Activated naive CD8-positive, alpha-beta T cell (primary cell): ENCODE results near the gene ADAM15.

Experiments
- H3K27ac Mint-ChIP-seq: one replicate; pipeline ENCODE4 v1.8.0; 2021; ENCODE audit warnings: mixed read lengths
- H3K27me3 Mint-ChIP-seq: one replicate; pipeline ENCODE4 v1.8.0; 2021; ENCODE audit warnings: mixed read lengths
- H3K36me3 Mint-ChIP-seq: one replicate; pipeline ENCODE4 v1.8.0; 2021; ENCODE audit warnings: mixed read lengths
- H3K4me1 Mint-ChIP-seq: one replicate; pipeline ENCODE4 v1.8.0; 2021; ENCODE audit warnings: low read depth, mixed read lengths
- H3K4me3 Mint-ChIP-seq: one replicate; pipeline ENCODE4 v1.8.0; 2021; ENCODE audit warnings: mild to moderate bottlenecking, mixed read lengths
- H3K9me3 Mint-ChIP-seq: one replicate; pipeline ENCODE4 v1.8.0; 2021; ENCODE audit warnings: low read depth, mixed read lengths

ADAM15 gene

GRCh38 chr1:155064111-155064831 lies 13.2 kb downstream of the ADAM15 start:
- peak overlapping the region; percentile 97 for H3K4me3 Mint-ChIP-seq
- H3K36me3 Mint-ChIP-seq, result no peaks in the 10 kb centered on the region
- H3K9me3 Mint-ChIP-seq, result no peaks in the 10 kb centered on the region
- H3K27ac Mint-ChIP-seq, result peak overlapping the region; percentile 79
- H3K27me3 Mint-ChIP-seq, result no peaks in the 10 kb centered on the region
- H3K4me1 Mint-ChIP-seq, result peaks cover 27% of the 10 kb centered on the region

- no peaks in the 10 kb centered on the region for H3K27me3 Mint-ChIP-seq
- H3K4me1 Mint-ChIP-seq, result peaks cover 27% of the 10 kb centered on the region
- H3K9me3 Mint-ChIP-seq, result no peaks in the 10 kb centered on the region
- no peaks in the 10 kb centered on the region for H3K36me3 Mint-ChIP-seq
- H3K4me3 Mint-ChIP-seq, result peak overlapping the region; percentile 97
- no peak overlapping the region for H3K27ac Mint-ChIP-seq
Observed at GRCh38 chr1:155064832-155065429, 13.8 kb downstream of the ADAM15 start.

GRCh38 chr1:155066777-155067176 lies 15.7 kb downstream of the ADAM15 start:
- no peaks in the 10 kb centered on the region for H3K27me3 Mint-ChIP-seq
- no peak overlapping the region for H3K27ac Mint-ChIP-seq
- H3K4me3 Mint-ChIP-seq, result no peak overlapping the region
- peaks cover 29% of the 10 kb centered on the region for H3K4me1 Mint-ChIP-seq
- H3K9me3 Mint-ChIP-seq, result no peaks in the 10 kb centered on the region
- H3K36me3 Mint-ChIP-seq, result no peaks in the 10 kb centered on the region

GRCh38 chr1:155068599-155068998 lies 17.5 kb downstream of the ADAM15 start:
- Mint-ChIP-seq H3K9me3 (no peaks in the 10 kb centered on the region), H3K27ac (no peak overlapping the region), H3K4me3 (no peak overlapping the region), H3K27me3 (no peaks in the 10 kb centered on the region), H3K36me3 (no peaks in the 10 kb centered on the region), H3K4me1 (peaks cover 28% of the 10 kb centered on the region)

- Mint-ChIP-seq H3K36me3 (no peaks in the 10 kb centered on the region), H3K4me3 (no peak overlapping the region), H3K9me3 (no peaks in the 10 kb centered on the region), H3K4me1 (peaks cover 28% of the 10 kb centered on the region), H3K27ac (no peak overlapping the region), H3K27me3 (no peaks in the 10 kb centered on the region)
Observed at GRCh38 chr1:155069551-155070157, 18.5 kb downstream of the ADAM15 start.

- no peak overlapping the region for H3K27ac Mint-ChIP-seq
- H3K9me3 Mint-ChIP-seq, result no peaks in the 10 kb centered on the region
- no peaks in the 10 kb centered on the region for H3K36me3 Mint-ChIP-seq
- H3K4me3 Mint-ChIP-seq, result peak overlapping the region; percentile 59
- peaks cover 28% of the 10 kb centered on the region for H3K4me1 Mint-ChIP-seq
- no peaks in the 10 kb centered on the region for H3K27me3 Mint-ChIP-seq
Observed at GRCh38 chr1:155070158-155070621, 19.1 kb downstream of the ADAM15 start.

- Mint-ChIP-seq H3K27me3 (no peaks in the 10 kb centered on the region), H3K9me3 (no peaks in the 10 kb centered on the region), H3K4me3 (peak overlapping the region; percentile 65), H3K27ac (no peak overlapping the region), H3K36me3 (no peaks in the 10 kb centered on the region), H3K4me1 (peaks cover 28% of the 10 kb centered on the region)
Observed at GRCh38 chr1:155070721-155071569, 19.8 kb downstream of the ADAM15 start.

- no peaks in the 10 kb centered on the region for H3K27me3 Mint-ChIP-seq
- H3K4me1 Mint-ChIP-seq, result peaks cover 25% of the 10 kb centered on the region
- peak overlapping the region; percentile 19 for H3K27ac Mint-ChIP-seq
- H3K9me3 Mint-ChIP-seq, result no peaks in the 10 kb centered on the region
- H3K4me3 Mint-ChIP-seq, result peak overlapping the region; percentile 65
- H3K36me3 Mint-ChIP-seq, result no peaks in the 10 kb centered on the region
Observed at GRCh38 chr1:155071701-155072100, 20.6 kb downstream of the ADAM15 start.

GRCh38 chr1:155072531-155073289 lies 21.6 kb downstream of the ADAM15 start:
- no peaks in the 10 kb centered on the region for H3K9me3 Mint-ChIP-seq
- peaks cover 25% of the 10 kb centered on the region for H3K4me1 Mint-ChIP-seq
- H3K27me3 Mint-ChIP-seq, result no peaks in the 10 kb centered on the region
- no peaks in the 10 kb centered on the region for H3K36me3 Mint-ChIP-seq
- H3K4me3 Mint-ChIP-seq, result no peak overlapping the region
- H3K27ac Mint-ChIP-seq, result no peak overlapping the region

- H3K27ac Mint-ChIP-seq, result no peak overlapping the region
- H3K4me3 Mint-ChIP-seq, result no peak overlapping the region
- H3K4me1 Mint-ChIP-seq, result peaks cover 25% of the 10 kb centered on the region
Observed at GRCh38 chr1:155073377-155074242, 22.5 kb downstream of the ADAM15 start.

GRCh38 chr1:155075535-155075934 lies 24.4 kb downstream of the ADAM15 start:
- H3K27ac Mint-ChIP-seq, result no peak overlapping the region
- no peaks in the 10 kb centered on the region for H3K9me3 Mint-ChIP-seq
- no peaks in the 10 kb centered on the region for H3K36me3 Mint-ChIP-seq
- H3K4me1 Mint-ChIP-seq, result peaks cover 29% of the 10 kb centered on the region
- H3K27me3 Mint-ChIP-seq, result peaks cover 3% of the 10 kb centered on the region
- no peak overlapping the region for H3K4me3 Mint-ChIP-seq

More at GRCh38 chr1:155073377-155074242, 22.5 kb downstream of the ADAM15 start:
- Mint-ChIP-seq H3K27me3 (no peaks in the 10 kb centered on the region), H3K36me3 (no peaks in the 10 kb centered on the region), H3K9me3 (no peaks in the 10 kb centered on the region)

- no peaks in the 10 kb centered on the region for H3K9me3 Mint-ChIP-seq
- no peak overlapping the region for H3K4me3 Mint-ChIP-seq
- no peaks in the 10 kb centered on the region for H3K36me3 Mint-ChIP-seq
- peaks cover 7% of the 10 kb centered on the region for H3K27me3 Mint-ChIP-seq
- H3K27ac Mint-ChIP-seq, result no peak overlapping the region
- peaks cover 31% of the 10 kb centered on the region for H3K4me1 Mint-ChIP-seq
Observed at GRCh38 chr1:155076371-155076770, 25.3 kb downstream of the ADAM15 start.

- Mint-ChIP-seq H3K4me1 (peaks cover 30% of the 10 kb centered on the region), H3K27ac (no peak overlapping the region), H3K27me3 (peaks cover 11% of the 10 kb centered on the region), H3K4me3 (no peak overlapping the region), H3K36me3 (no peaks in the 10 kb centered on the region), H3K9me3 (no peaks in the 10 kb centered on the region)
Observed at GRCh38 chr1:155077346-155077745, 26.2 kb downstream of the ADAM15 start.
